Effector memory CD8-positive, alpha-beta T cell (primary cell): ENCODE data around the gene BTN2A1.

Experiments used
- ATAC-seq: fragments of 150-1000 bp; cut with Tn5 transposase; replicated peaks from 2 replicates; pipeline ENCODE4 v1.10.0; 2021; ENCODE audit warnings: mild to moderate bottlenecking, moderate library complexity
- DNase-seq, 3 experiments: peaks; one replicate each; pipeline ENCODE4 v3.0.0; 2021
- H3K27ac Mint-ChIP-seq, 2 donors: one replicate each; pipeline ENCODE4 v1.8.0; 2022; ENCODE audit warnings: mild to moderate bottlenecking in 2 of 2, mixed read lengths in 2 of 2, moderate library complexity in 2 of 2
- H3K27me3 Mint-ChIP-seq, 2 donors: one replicate each; pipeline ENCODE4 v1.8.0; 2022; ENCODE audit warnings: mixed read lengths in 2 of 2
- H3K36me3 Mint-ChIP-seq: one replicate; pipeline ENCODE4 v1.8.0; 2022; ENCODE audit warnings: mild to moderate bottlenecking, moderate library complexity, mixed read lengths; ENCODE audit not compliant: insufficient read depth
- H3K4me1 Mint-ChIP-seq, 2 donors: one replicate each; pipeline ENCODE4 v1.8.0; 2022; ENCODE audit warnings: low read depth in 2 of 2, mixed read lengths in 2 of 2
- H3K4me3 Mint-ChIP-seq, 2 donors: one replicate each; pipeline ENCODE4 v1.8.0; 2022; ENCODE audit warnings: mild to moderate bottlenecking in 2 of 2, mixed read lengths in 2 of 2, moderate library complexity in 2 of 2
- H3K9me3 Mint-ChIP-seq, 2 donors: one replicate each; pipeline ENCODE4 v1.8.0; 2022; ENCODE audit warnings: mixed read lengths in 2 of 2

BTN2A1 gene

GRCh38 chr6:26464014-26464413, 6.3 kb downstream of the BTN2A1 start:
- Mint-ChIP-seq H3K27ac (peak overlapping the region; percentile 5 to 76), H3K4me1 (peaks cover 48 to 59% of the 10 kb centered on the region in 2 donors)
- ATAC-seq, result no peak

GRCh38 chr6:26464416-26465131, 6.8 kb downstream of the BTN2A1 start:
- no peak overlapping the region for H3K4me3 Mint-ChIP-seq
- H3K4me1 Mint-ChIP-seq, result peaks cover 42 to 53% of the 10 kb centered on the region in 2 donors
- H3K27me3 Mint-ChIP-seq, result no peaks in the 10 kb centered on the region
- peak overlapping the region; percentile 49 to 76 for H3K27ac Mint-ChIP-seq
- no peak for DNase-seq
- peaks cover 79% of the 10 kb centered on the region for H3K36me3 Mint-ChIP-seq
- no peak for ATAC-seq
- no peaks in the 10 kb centered on the region for H3K9me3 Mint-ChIP-seq

More at GRCh38 chr6:26464014-26464413, 6.3 kb downstream of the BTN2A1 start:
- Mint-ChIP-seq H3K27me3 (no peaks in the 10 kb centered on the region), H3K4me3 (no peak overlapping the region), H3K36me3 (peaks cover 85% of the 10 kb centered on the region), H3K9me3 (no peaks in the 10 kb centered on the region)
- DNase-seq, result no peak

- DNase-seq (no peak), ATAC-seq (no peak)
- Mint-ChIP-seq H3K36me3 (peaks cover 69% of the 10 kb centered on the region), H3K9me3 (no peaks in the 10 kb centered on the region), H3K4me1 (peaks cover 32 to 41% of the 10 kb centered on the region in 2 donors), H3K27ac (peak overlapping the region; percentile 29 to 41), H3K27me3 (no peaks in the 10 kb centered on the region), H3K4me3 (no peak overlapping the region)
These were observed 8.0 kb downstream of the BTN2A1 start for GRCh38 chr6:26465776-26466175.

GRCh38 chr6:26468829-26469228, 11.1 kb downstream of the BTN2A1 start:
- Mint-ChIP-seq H3K27me3 (no peaks in the 10 kb centered on the region), H3K9me3 (peaks cover 0 to 4% of the 10 kb centered on the region in 2 donors), H3K27ac (peak overlapping the region in 1 of 2 donors; percentile 31), H3K4me1 (peaks cover 25 to 30% of the 10 kb centered on the region in 2 donors), H3K36me3 (peaks cover 51% of the 10 kb centered on the region), H3K4me3 (no peak overlapping the region)
- ATAC-seq (no peak), DNase-seq (no peak)

- Mint-ChIP-seq H3K4me3 (no peak overlapping the region), H3K36me3 (peaks cover 40% of the 10 kb centered on the region), H3K27ac (peak overlapping the region in 1 of 2 donors; percentile 100), H3K9me3 (peaks cover 0 to 4% of the 10 kb centered on the region in 2 donors), H3K27me3 (no peaks in the 10 kb centered on the region), H3K4me1 (peaks cover 26 to 30% of the 10 kb centered on the region in 2 donors)
- DNase-seq (no peak), ATAC-seq (no peak)
These were observed 12.9 kb downstream of the BTN2A1 start for GRCh38 chr6:26470643-26471042.

- peak overlapping the region; percentile 100 for H3K27ac Mint-ChIP-seq
These were observed 14.2 kb downstream of the BTN2A1 start for GRCh38 chr6:26471970-26472369.

GRCh38 chr6:26472549-26473290, 15.0 kb downstream of the BTN2A1 start:
- no peak for ATAC-seq
- Mint-ChIP-seq H3K36me3 (peaks cover 24% of the 10 kb centered on the region), H3K4me3 (peak overlapping the region; percentile 95 to 97), H3K9me3 (peaks cover 0 to 4% of the 10 kb centered on the region in 2 donors), H3K27me3 (no peaks in the 10 kb centered on the region), H3K4me1 (peaks cover 31 to 38% of the 10 kb centered on the region in 2 donors), H3K27ac (peak overlapping the region; percentile 100)
- DNase-seq, result peak in 1 of 3 experiments; percentile 5

More at GRCh38 chr6:26471970-26472369, 14.2 kb downstream of the BTN2A1 start:
- Mint-ChIP-seq H3K4me1 (peaks cover 29 to 35% of the 10 kb centered on the region in 2 donors), H3K9me3 (peaks cover 0 to 4% of the 10 kb centered on the region in 2 donors), H3K27me3 (no peaks in the 10 kb centered on the region), H3K36me3 (peaks cover 30% of the 10 kb centered on the region), H3K4me3 (no peak overlapping the region)
- DNase-seq (no peak), ATAC-seq (no peak)

GRCh38 chr6:26473429-26473757, 15.6 kb downstream of the BTN2A1 start:
- H3K4me1 Mint-ChIP-seq, result peaks cover 29 to 38% of the 10 kb centered on the region in 2 donors
- ATAC-seq, result peak; percentile 0
- H3K4me3 Mint-ChIP-seq, result peak overlapping the region; percentile 95 to 97
- H3K36me3 Mint-ChIP-seq, result peaks cover 18% of the 10 kb centered on the region
- peaks cover 0 to 4% of the 10 kb centered on the region in 2 donors for H3K9me3 Mint-ChIP-seq
- DNase-seq, result no peak
- peak overlapping the region; percentile 100 for H3K27ac Mint-ChIP-seq
- H3K27me3 Mint-ChIP-seq, result no peaks in the 10 kb centered on the region

GRCh38 chr6:26473758-26474438, 16.1 kb downstream of the BTN2A1 start:
- peaks cover 25 to 35% of the 10 kb centered on the region in 2 donors for H3K4me1 Mint-ChIP-seq
- peaks cover 13% of the 10 kb centered on the region for H3K36me3 Mint-ChIP-seq

GRCh38 chr6:26474439-26474881, 16.7 kb downstream of the BTN2A1 start:
- peak overlapping the region; percentile 95 to 97 for H3K4me3 Mint-ChIP-seq
- peaks cover 24 to 34% of the 10 kb centered on the region in 2 donors for H3K4me1 Mint-ChIP-seq
- ATAC-seq, result peak; percentile 1

More at GRCh38 chr6:26473758-26474438, 16.1 kb downstream of the BTN2A1 start:
- Mint-ChIP-seq H3K27ac (peak overlapping the region; percentile 100), H3K4me3 (peak overlapping the region; percentile 95 to 97), H3K27me3 (no peaks in the 10 kb centered on the region), H3K9me3 (peaks cover 0 to 4% of the 10 kb centered on the region in 2 donors)
- DNase-seq, result peak; percentile 77 to 90 (median 79)
- peak; percentile 91 for ATAC-seq

GRCh38 chr6:26475823-26476729, 18.3 kb downstream of the BTN2A1 start:
- no peak for DNase-seq
- ATAC-seq, result no peak
- H3K9me3 Mint-ChIP-seq, result peaks cover 0 to 4% of the 10 kb centered on the region in 2 donors
- peaks cover 24 to 34% of the 10 kb centered on the region in 2 donors for H3K4me1 Mint-ChIP-seq
- peak overlapping the region; percentile 84 to 95 for H3K27ac Mint-ChIP-seq
- peak overlapping the region in 1 of 2 donors; percentile 8 for H3K4me3 Mint-ChIP-seq
- H3K27me3 Mint-ChIP-seq, result no peaks in the 10 kb centered on the region
- H3K36me3 Mint-ChIP-seq, result peaks cover 12% of the 10 kb centered on the region

More at GRCh38 chr6:26474439-26474881, 16.7 kb downstream of the BTN2A1 start:
- peak in 1 of 3 experiments; percentile 9 for DNase-seq
- Mint-ChIP-seq H3K36me3 (peaks cover 12% of the 10 kb centered on the region), H3K27me3 (no peaks in the 10 kb centered on the region), H3K9me3 (peaks cover 0 to 4% of the 10 kb centered on the region in 2 donors), H3K27ac (peak overlapping the region; percentile 100)

GRCh38 chr6:26476896-26477295, 19.1 kb downstream of the BTN2A1 start:
- Mint-ChIP-seq H3K4me3 (peak overlapping the region; percentile 4 to 14), H3K4me1 (peaks cover 24 to 34% of the 10 kb centered on the region in 2 donors), H3K27ac (peak overlapping the region; percentile 84 to 95), H3K9me3 (no peaks in the 10 kb centered on the region), H3K36me3 (peaks cover 12% of the 10 kb centered on the region), H3K27me3 (no peaks in the 10 kb centered on the region)
- ATAC-seq (no peak), DNase-seq (no peak)
